PC-3 (cell line): ENCODE results near the gene TTC9B.

Source experiments
- EZH2 ChIP-seq: fragments of 300-600 bp; sonication (generic); IDR thresholded peaks from one replicate; pipeline ENCODE4 v1.6.1; 2017; ENCODE audit warnings: antibody characterized with exemption, mild to moderate bottlenecking, low read length; ENCODE audit not compliant: unreplicated experiment
- EZH2phosphoT487 ChIP-seq: fragments of 300-600 bp; sonication (generic); IDR thresholded peaks from 2 replicates; pipeline ENCODE4 v1.6.1; 2018; ENCODE audit warnings: mild to moderate bottlenecking, antibody characterized with exemption, low read length, borderline replicate concordance
- TF ChIP-seq, protein P1 (sequence below): fragments of 300-600 bp; sonication (generic); conservative IDR thresholded peaks from 2 replicates; pipeline ENCODE4 v1.5.1; 2017; ENCODE audit warnings: antibody characterized with exemption, low read depth, mild to moderate bottlenecking, low read length

- TF ChIP-seq, protein P1, sequence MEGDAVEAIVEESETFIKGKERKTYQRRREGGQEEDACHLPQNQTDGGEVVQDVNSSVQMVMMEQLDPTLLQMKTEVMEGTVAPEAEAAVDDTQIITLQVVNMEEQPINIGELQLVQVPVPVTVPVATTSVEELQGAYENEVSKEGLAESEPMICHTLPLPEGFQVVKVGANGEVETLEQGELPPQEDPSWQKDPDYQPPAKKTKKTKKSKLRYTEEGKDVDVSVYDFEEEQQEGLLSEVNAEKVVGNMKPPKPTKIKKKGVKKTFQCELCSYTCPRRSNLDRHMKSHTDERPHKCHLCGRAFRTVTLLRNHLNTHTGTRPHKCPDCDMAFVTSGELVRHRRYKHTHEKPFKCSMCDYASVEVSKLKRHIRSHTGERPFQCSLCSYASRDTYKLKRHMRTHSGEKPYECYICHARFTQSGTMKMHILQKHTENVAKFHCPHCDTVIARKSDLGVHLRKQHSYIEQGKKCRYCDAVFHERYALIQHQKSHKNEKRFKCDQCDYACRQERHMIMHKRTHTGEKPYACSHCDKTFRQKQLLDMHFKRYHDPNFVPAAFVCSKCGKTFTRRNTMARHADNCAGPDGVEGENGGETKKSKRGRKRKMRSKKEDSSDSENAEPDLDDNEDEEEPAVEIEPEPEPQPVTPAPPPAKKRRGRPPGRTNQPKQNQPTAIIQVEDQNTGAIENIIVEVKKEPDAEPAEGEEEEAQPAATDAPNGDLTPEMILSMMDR: no peak
- TF ChIP-seq EZH2: no peak
- no peak for TF ChIP-seq EZH2phosphoT487
Measured at GRCh38 chr19:40193587-40193849, 24.7 kb downstream of the TTC9B start.
